A549 (cell line): Measurements from ENCODE around the gene TTC16. TPM values are rescaled to one million over a fixed set of nuclear protein-coding genes. Genes with fewer than 3 reads are reported as not detected.
A peak's percentile ranks its signal among the peaks of the same experiment; 100 is the strongest.

Experiments used
- ATAC-seq, 2 experiments: fragments of 200-7000 bp in 1 of 2; fragments of >200 bp in 1 of 2; cut with Nextera tagmentation in 1 of 2; cut with Tn5 transposase in 1 of 2; 3 replicates each; pipeline versions ENCODE4 v1.8.0 to v1.9.1; 2018 to 2020; ENCODE audit warnings: mild to moderate bottlenecking in 1 of 2, moderate library complexity in 1 of 2
- CTCF ChIA-PET: fragments of 300-600 bp; sonication (Branson Sonifier 250); formaldehyde crosslinking; extraction: SDS; loops from one replicate; lab custom pipeline; 2021; ENCODE audit warnings: antibody characterized with exemption, inconsistent platforms; lab: Yijun Ruan, JAX
- POLR2A ChIA-PET: fragments of 350-600 bp; formaldehyde crosslinking; extraction: SDS; loops from one replicate; lab custom pipeline; 2021; ENCODE audit warnings: antibody characterized with exemption, inconsistent platforms; lab: Yijun Ruan, JAX
- DNase-seq, 2 experiments: peaks; one replicate each; pipeline versions ENCODE4 v3.0.0 to v3.0.0-alpha.2; 2011 to 2016; ENCODE audit warnings: low read depth in 1 of 2, low spot score in 1 of 2
- FAIRE-seq: peaks from 2 replicates; lab custom pipeline; 2011; peaks lifted over from hg19 to GRCh38; lab: Jason Lieb, UNC
- H3K27ac ChIP-seq, 2 experiments: fragments of >200 bp; sonication (Bioruptor Twin); formaldehyde crosslinking; 3 replicates each; pipeline ENCODE4 v1.5.1; 2016 to 2017
- H3K4me1 ChIP-seq: fragments of >200 bp; sonication (Bioruptor Twin); formaldehyde crosslinking; 3 replicates; pipeline ENCODE4 v1.6.1; 2016
- H3K4me2 ChIP-seq: fragments of >200 bp; sonication (Bioruptor Twin); formaldehyde crosslinking; 3 replicates; pipeline ENCODE4 v1.6.1; 2016
- H3K4me3 ChIP-seq: fragments of >200 bp; sonication (Bioruptor Twin); formaldehyde crosslinking; 3 replicates; pipeline ENCODE4 v1.5.1; 2016
- H3K9me3 ChIP-seq: fragments of >200 bp; sonication (Bioruptor Twin); formaldehyde crosslinking; 3 replicates; pipeline ENCODE4 v1.6.1; 2016
- BHLHE40 ChIP-seq: IDR thresholded peaks from 2 replicates; pipeline ENCODE4 v1.6.1; 2012; ENCODE audit warnings: low read depth, low read length, inconsistent platforms
- CBX8 ChIP-seq: fragments of 200-600 bp; sonication (generic); IDR thresholded peaks from 2 replicates; pipeline ENCODE4 v1.6.1; 2016
- CEBPB ChIP-seq, 2 experiments: fragments of >200 bp in 1 of 2; sonication (Bioruptor Twin) in 1 of 2; formaldehyde crosslinking in 1 of 2; IDR thresholded peaks; 2 replicates each; pipeline ENCODE4 v1.6.1; 2012 to 2016
- CHD2 ChIP-seq: fragments of 150-350 bp; IDR thresholded peaks from 2 replicates; pipeline ENCODE4 v1.6.1; 2014; ENCODE audit warnings: low read length; ENCODE audit not compliant: partially characterized antibody
- ELK1 ChIP-seq: fragments of 150-350 bp; IDR thresholded peaks from 2 replicates; pipeline ENCODE4 v1.6.1; 2014; ENCODE audit warnings: low read depth, mild to moderate bottlenecking, low read length
- FOSB ChIP-seq: fragments of 250-450 bp; sonication (Bioruptor Pico); IDR thresholded peaks from 2 replicates; pipeline ENCODE4 v1.5.0; 2020; ENCODE audit warnings: mild to moderate bottlenecking, moderate library complexity
- FOXS1 ChIP-seq: fragments of 250-450 bp; sonication (Bioruptor Pico); IDR thresholded peaks from 2 replicates; pipeline ENCODE4 v1.5.0; 2020; ENCODE audit warnings: mild to moderate bottlenecking, moderate library complexity
- HES2 ChIP-seq: fragments of >200 bp; sonication (Bioruptor Twin); formaldehyde crosslinking; IDR thresholded peaks from 2 replicates; pipeline ENCODE4 v1.6.1; 2016
- HOXA7 ChIP-seq: fragments of 250-450 bp; sonication (Bioruptor Pico); IDR thresholded peaks from 2 replicates; pipeline ENCODE4 v1.5.0; 2020; ENCODE audit warnings: mild to moderate bottlenecking, moderate library complexity
- HOXB13 ChIP-seq: fragments of 250-450 bp; sonication (Bioruptor Pico); IDR thresholded peaks from 2 replicates; pipeline ENCODE4 v1.5.0; 2020; ENCODE audit warnings: low read depth, mild to moderate bottlenecking, moderate library complexity
- JUNB ChIP-seq: fragments of >200 bp; sonication (Bioruptor Twin); formaldehyde crosslinking; IDR thresholded peaks from 2 replicates; pipeline ENCODE4 v1.6.1; 2016
- MAZ ChIP-seq: fragments of 150-350 bp; IDR thresholded peaks from 2 replicates; pipeline ENCODE4 v1.6.1; 2014; ENCODE audit warnings: antibody characterized with exemption, low read depth, low read length, borderline replicate concordance
- MYC ChIP-seq: IDR thresholded peaks from 2 replicates; pipeline ENCODE4 v1.6.1; 2012; ENCODE audit warnings: mild to moderate bottlenecking, inconsistent platforms, low read length, improper control_type of control experiment, borderline replicate concordance
- NFE2L2 ChIP-seq: fragments of 150-350 bp; conservative IDR thresholded peaks from 2 replicates; pipeline ENCODE4 v1.6.1; 2014; ENCODE audit warnings: low read length
- PBX3 ChIP-seq: IDR thresholded peaks from 2 replicates; pipeline ENCODE4 v1.6.1; 2012
- RAD21 ChIP-seq, 2 experiments: fragments of >200 bp in 1 of 2; sonication (Bioruptor Twin) in 1 of 2; formaldehyde crosslinking in 1 of 2; IDR thresholded peaks in 1 of 2; conservative IDR thresholded peaks in 1 of 2; 2 replicates in 1 of 2; 3 replicates in 1 of 2; pipeline ENCODE4 v1.6.1; 2012 to 2018; ENCODE audit warnings: inconsistent platforms in 1 of 2
- REST ChIP-seq: fragments of 200-600 bp; sonication (generic); IDR thresholded peaks from 2 replicates; pipeline ENCODE4 v1.6.1; 2016; ENCODE audit warnings: antibody characterized with exemption, mild to moderate bottlenecking, moderate library complexity
- TFCP2L1 ChIP-seq: fragments of 250-450 bp; sonication (Bioruptor Pico); IDR thresholded peaks from 2 replicates; pipeline ENCODE4 v1.5.0; 2021; ENCODE audit warnings: mild to moderate bottlenecking
- TP53 ChIP-seq: fragments of 250-450 bp; sonication (Bioruptor Pico); IDR thresholded peaks from 2 replicates; pipeline ENCODE4 v1.5.0; 2021; ENCODE audit warnings: mild to moderate bottlenecking, moderate library complexity
- USF2 ChIP-seq: fragments of 450-650 bp; IDR thresholded peaks from 2 replicates; pipeline ENCODE4 v1.6.1; 2014; ENCODE audit warnings: antibody characterized with exemption
- ZNF302 ChIP-seq: fragments of 250-450 bp; sonication (Bioruptor Pico); IDR thresholded peaks from 2 replicates; pipeline ENCODE4 v1.9.0; 2021; ENCODE audit warnings: inconsistent platforms, mild to moderate bottlenecking, moderate library complexity
- whole genome bisulfite sequencing: methylation state at CpG from one replicate; pipeline ENCODE4 v1.1.6; 2017; ENCODE audit errors: missing lambda C conversion rate; 5-methylcytosine and 5-hydroxymethylcytosine counted together
- polyA plus RNA-seq, 4 experiments: library from polyadenylated mRNA; depleted of rRNA in 3 of 4; stranded (reverse); fragments of >200 nt; fragmentation: RNase III in 1 of 4; extraction: RNeasy Plus Mini Kit Qiagen cat#74134 plus additional on column Dnase treatment in 1 of 4; gene quantifications; 2 replicates in 3 of 4; 3 replicates in 1 of 4; pipeline ENCODE4 v1.2.3, GENCODE V29; 2011 to 2017

Gene TTC16
- polyA plus RNA-seq, 2 of the 4 experiments (the other 2 are of a cell fraction): not detected

- no peak overlapping the region for H3K27ac ChIP-seq
- POLR2A ChIA-PET: no interaction called here
- CTCF ChIA-PET: interaction anchor here (0.5 to 12.1 kb wide), 7 partner anchors 9 to 297 kb away, joined by 3 to 157 read pairs (median 3); partner anchors contain the start of genes SLC25A25 and TOR2A
- TF ChIP-seq JUNB: no peak
- TF ChIP-seq HOXA7 (CRISPR knock-in tag): no peak
- no peak for TF ChIP-seq CHD2
- no peak for TF ChIP-seq TP53 (CRISPR knock-in tag)
- TF ChIP-seq CEBPB (IDR thresholded peaks at IDR 0.05): no peak
- no peak for TF ChIP-seq CBX8
- TF ChIP-seq FOSB: no peak
- TF ChIP-seq REST: no peak
- no peak for TF ChIP-seq RAD21 (conservative IDR thresholded peaks at IDR 0.05 in 1 of 2, IDR thresholded peaks at IDR 0.05 in 1 of 2)
- TF ChIP-seq BHLHE40: no peak
- no peak for TF ChIP-seq MAZ
- no peak for TF ChIP-seq PBX3
- no peak for TF ChIP-seq USF2
- TF ChIP-seq ELK1: no peak
- TF ChIP-seq TFCP2L1 (CRISPR knock-in tag): no peak
- TF ChIP-seq, all 56 proteins: peak for 0
- DNase-seq (no peak), ATAC-seq (no peak), FAIRE-seq (no peak)
- Histone ChIP-seq H3K4me1 (peaks cover 9% of the 10 kb centered on the region; the same call in 2 of the 3 replicates), H3K4me3 (no peak overlapping the region), H3K4me2 (no peak overlapping the region), H3K9me3 (no peaks in the 10 kb centered on the region)
- WGBS: 80% methylated on average over 15 of the region's 18 CpGs
These were observed 61.6 kb downstream of the TTC16 start for GRCh38 chr9:127777368-127777980.

- ATAC-seq (peak in 1 of 2 experiments; percentile 10; a peak in 2 of 6 replicates), DNase-seq (no peak), FAIRE-seq (no peak)
- ChIA-PET CTCF (interaction anchor here (0.5 to 12.1 kb wide), 14 partner anchors 8 to 340 kb away, joined by 3 to 157 read pairs (median 3); partner anchors contain the start of genes SLC25A25 and TOR2A), POLR2A (no interaction called here)
- Histone ChIP-seq H3K9me3 (no peaks in the 10 kb centered on the region), H3K4me2 (no peak within 1 kb of the TSS; the same call in 2 of the 3 replicates), H3K4me1 (peaks cover 9% of the 10 kb centered on the region; the same call in 2 of the 3 replicates), H3K27ac (peak within 1 kb of the TSS; percentile 48 to 71; a peak in 5 of 6 replicates), H3K4me3 (no peak within 1 kb of the TSS)
- WGBS: 79% methylated on average over 13 of the region's 13 CpGs
- TF ChIP-seq FOXS1 (CRISPR knock-in tag) (no peak), HES2 (no peak), ZNF302 (no peak), MYC (no peak), NFE2L2 (no peak), HOXB13 (CRISPR knock-in tag) (no peak)
These were observed 62.6 kb downstream of the TTC16 start, which contains the start of gene SH2D3C for GRCh38 chr9:127778280-127779135. SH2D3C (minus strand) TSS chr9:127778666; CDS start chr9:127778627, 39 bp downstream.
